ENCODE results near the gene SASH1. TPM values are rescaled to one million over a fixed set of nuclear protein-coding genes. Genes with fewer than 3 reads are reported as not detected.
"Not testable (repeated sequence)": the region's sequence is repeated elsewhere in the genome, so short reads cannot be mapped to it uniquely, and the experiment has no call there.

SASH1 gene
- total RNA-seq, 5 donors from 2014 or later (not counting 1 experiment from before 2014, with no cell fraction given), result 0.26 to 5.5 (median 0.95) TPM

- H3K9me3 ChIP-seq, result no peaks in the 10 kb centered on the region
- no peak overlapping the region for H3K27ac Mint-ChIP-seq
- H3K4me1 Mint-ChIP-seq, result peaks cover 0 to 10% (median 4%) of the 10 kb centered on the region in 3 donors
- ChIA-PET POLR2A (no interaction called here), CTCF (no interaction called here)
- H3K9me3 Mint-ChIP-seq, result no peaks in the 10 kb centered on the region
- DNase-seq (no peak), ATAC-seq (replicated peaks in 1 of 4) (no peak)
- no peak overlapping the region for H3K27ac ChIP-seq (ENCODE audit: low read length)
- H3K4me1 ChIP-seq (ENCODE audit: control insufficient read depth in 1 of 2, extremely low read depth in 1 of 2, insufficient read depth in 2 of 2, low read length in 2 of 2), result peaks cover 2 to 11% of the 10 kb centered on the region in 2 experiments
- H3K4me3 ChIP-seq (ENCODE audit: control insufficient read depth in 1 of 2, extremely low read depth in 1 of 2, low read length in 1 of 2), result no peak overlapping the region
- H3K36me3 Mint-ChIP-seq, result no peaks in the 10 kb centered on the region
- no CpG with 5 or more reads among the region's 2 CpGs for WGBS (ENCODE audit: insufficient coverage)
- peaks cover 2 to 9% of the 10 kb centered on the region in 2 experiments for H3K27me3 ChIP-seq (replicated peaks in 1 of 2; ENCODE audit: control insufficient read depth in 2 of 2, extremely low read depth in 1 of 2, insufficient read depth in 2 of 2, low read length in 1 of 2)
- H3K4me3 Mint-ChIP-seq, result no peak overlapping the region
- H3K27me3 Mint-ChIP-seq, result peaks cover 15 to 21% of the 10 kb centered on the region in 2 donors
- H3K36me3 ChIP-seq (ENCODE audit: control insufficient read depth in 2 of 2, extremely low read depth in 1 of 2, insufficient read depth in 1 of 2, low read length in 1 of 2), result no peaks in the 10 kb centered on the region
Measured at GRCh38 chr6:148370176-148370575, 27.5 kb downstream of the SASH1 start.

GRCh38 chr6:148374040-148374774 is 31.6 kb downstream of the SASH1 start:
- no peak for DNase-seq
- no peak for ATAC-seq (replicated peaks in 1 of 4)
- POLR2A ChIA-PET, result no interaction called here

GRCh38 chr6:148375401-148375800 is 32.8 kb downstream of the SASH1 start:
- Histone ChIP-seq H3K36me3 (ENCODE audit: control insufficient read depth in 2 of 2, extremely low read depth in 1 of 2, insufficient read depth in 1 of 2, low read length in 1 of 2) (no peaks in the 10 kb centered on the region), H3K27me3 (replicated peaks in 1 of 2; ENCODE audit: control insufficient read depth in 2 of 2, extremely low read depth in 1 of 2, insufficient read depth in 2 of 2, low read length in 1 of 2) (peaks cover 2% of the 10 kb centered on the region in 2 experiments), H3K4me3 (ENCODE audit: control insufficient read depth in 1 of 2, extremely low read depth in 1 of 2, low read length in 1 of 2) (no peak overlapping the region), H3K4me1 (ENCODE audit: control insufficient read depth in 1 of 2, extremely low read depth in 1 of 2, insufficient read depth in 2 of 2, low read length in 2 of 2) (no peaks in the 10 kb centered on the region), H3K9me3 (no peaks in the 10 kb centered on the region), H3K27ac (ENCODE audit: low read length) (no peak overlapping the region)
- Mint-ChIP-seq H3K4me1 (no peaks in the 10 kb centered on the region), H3K9me3 (peaks cover 2 to 4% (median 3%) of the 10 kb centered on the region in 3 donors), H3K4me3 (no peak overlapping the region), H3K27me3 (peaks cover 0 to 7% of the 10 kb centered on the region in 2 donors), H3K36me3 (no peaks in the 10 kb centered on the region), H3K27ac (no peak overlapping the region)
- CTCF ChIA-PET, result no interaction called here
- POLR2A ChIA-PET, result no interaction called here
- WGBS (ENCODE audit: insufficient coverage), result no CpG with 5 or more reads among the region's 5 CpGs
- ATAC-seq (replicated peaks in 1 of 4) (no peak), DNase-seq (no peak)

More at GRCh38 chr6:148374040-148374774, 31.6 kb downstream of the SASH1 start:
- Mint-ChIP-seq H3K4me3 (no peak overlapping the region), H3K36me3 (no peaks in the 10 kb centered on the region), H3K27ac (no peak overlapping the region), H3K4me1 (no peaks in the 10 kb centered on the region), H3K27me3 (peaks cover under 1 to 3% of the 10 kb centered on the region in 2 donors), H3K9me3 (peaks cover 2 to 3% (median 2%) of the 10 kb centered on the region in 3 donors)
- Histone ChIP-seq H3K4me1 (ENCODE audit: control insufficient read depth in 1 of 2, extremely low read depth in 1 of 2, insufficient read depth in 2 of 2, low read length in 2 of 2) (no peaks in the 10 kb centered on the region), H3K27me3 (replicated peaks in 1 of 2; ENCODE audit: control insufficient read depth in 2 of 2, extremely low read depth in 1 of 2, insufficient read depth in 2 of 2, low read length in 1 of 2) (peaks cover 2% of the 10 kb centered on the region in 2 experiments), H3K36me3 (ENCODE audit: control insufficient read depth in 2 of 2, extremely low read depth in 1 of 2, insufficient read depth in 1 of 2, low read length in 1 of 2) (no peaks in the 10 kb centered on the region), H3K4me3 (ENCODE audit: control insufficient read depth in 1 of 2, extremely low read depth in 1 of 2, low read length in 1 of 2) (no peak overlapping the region), H3K9me3 (no peaks in the 10 kb centered on the region), H3K27ac (ENCODE audit: low read length) (no peak overlapping the region)
- WGBS (ENCODE audit: insufficient coverage), result no CpG with 5 or more reads among the region's 5 CpGs
- CTCF ChIA-PET, result no interaction called here

- H3K27me3 Mint-ChIP-seq, result peaks cover 3 to 10% of the 10 kb centered on the region in 2 donors
- no peak overlapping the region for H3K27ac ChIP-seq (ENCODE audit: low read length)
- DNase-seq, result no peak
- H3K27ac Mint-ChIP-seq, result no peak overlapping the region
- no peak overlapping the region for H3K4me3 Mint-ChIP-seq
- ChIA-PET CTCF (interaction anchor here in 1 of 2 donors (0.7 kb wide), 1 partner anchor 1990 kb away, joined by 3 read pairs; no protein-coding TSS in a partner anchor), POLR2A (no interaction called here)
- no peaks in the 10 kb centered on the region for H3K4me1 ChIP-seq (ENCODE audit: control insufficient read depth in 1 of 2, extremely low read depth in 1 of 2, insufficient read depth in 2 of 2, low read length in 2 of 2)
- no peak overlapping the region for H3K4me3 ChIP-seq (ENCODE audit: control insufficient read depth in 1 of 2, extremely low read depth in 1 of 2, low read length in 1 of 2)
- ATAC-seq (replicated peaks in 1 of 4), result no peak
- H3K36me3 Mint-ChIP-seq, result no peaks in the 10 kb centered on the region
- no peaks in the 10 kb centered on the region for H3K9me3 ChIP-seq
- WGBS (ENCODE audit: insufficient coverage), result no CpG with 5 or more reads among the region's 5 CpGs
- no peaks in the 10 kb centered on the region for H3K4me1 Mint-ChIP-seq
- no peaks in the 10 kb centered on the region for H3K27me3 ChIP-seq (replicated peaks in 1 of 2; ENCODE audit: control insufficient read depth in 2 of 2, extremely low read depth in 1 of 2, insufficient read depth in 2 of 2, low read length in 1 of 2)
- peaks cover 2 to 4% (median 3%) of the 10 kb centered on the region in 3 donors for H3K9me3 Mint-ChIP-seq
- H3K36me3 ChIP-seq (ENCODE audit: control insufficient read depth in 2 of 2, extremely low read depth in 1 of 2, insufficient read depth in 1 of 2, low read length in 1 of 2), result no peaks in the 10 kb centered on the region
Measured at GRCh38 chr6:148379481-148379880, 36.8 kb downstream of the SASH1 start.

GRCh38 chr6:148379966-148380713 is 37.5 kb downstream of the SASH1 start:
- peaks cover 2 to 4% (median 3%) of the 10 kb centered on the region in 3 donors for H3K9me3 Mint-ChIP-seq
- Histone ChIP-seq H3K36me3 (ENCODE audit: control insufficient read depth in 2 of 2, extremely low read depth in 1 of 2, insufficient read depth in 1 of 2, low read length in 1 of 2) (no peaks in the 10 kb centered on the region), H3K27ac (ENCODE audit: low read length) (no peak overlapping the region), H3K4me1 (ENCODE audit: control insufficient read depth in 1 of 2, extremely low read depth in 1 of 2, insufficient read depth in 2 of 2, low read length in 2 of 2) (no peaks in the 10 kb centered on the region), H3K9me3 (no peaks in the 10 kb centered on the region), H3K4me3 (ENCODE audit: control insufficient read depth in 1 of 2, extremely low read depth in 1 of 2, low read length in 1 of 2) (no peak overlapping the region), H3K27me3 (replicated peaks in 1 of 2; ENCODE audit: control insufficient read depth in 2 of 2, extremely low read depth in 1 of 2, insufficient read depth in 2 of 2, low read length in 1 of 2) (no peaks in the 10 kb centered on the region)
- H3K27me3 Mint-ChIP-seq, result peaks cover 3 to 10% of the 10 kb centered on the region in 2 donors
- ATAC-seq (replicated peaks in 1 of 4), result no peak
- H3K4me3 Mint-ChIP-seq, result no peak overlapping the region
- ChIA-PET CTCF (interaction anchor here in 1 of 2 donors (0.7 kb wide), 1 partner anchor 1990 kb away, joined by 3 read pairs; no protein-coding TSS in a partner anchor), POLR2A (no interaction called here)
- no peaks in the 10 kb centered on the region for H3K36me3 Mint-ChIP-seq
- H3K4me1 Mint-ChIP-seq, result no peaks in the 10 kb centered on the region
- 92% methylated on average over 9 of the region's 11 CpGs for WGBS (ENCODE audit: insufficient coverage)
- H3K27ac Mint-ChIP-seq, result no peak overlapping the region
- no peak for DNase-seq

- H3K27me3 ChIP-seq (replicated peaks in 1 of 2; ENCODE audit: control insufficient read depth in 2 of 2, extremely low read depth in 1 of 2, insufficient read depth in 2 of 2, low read length in 1 of 2); H3K27ac ChIP-seq (ENCODE audit: low read length): not testable (repeated sequence)
Measured at GRCh38 chr6:148382051-148382450, 39.4 kb downstream of the SASH1 start.

More at GRCh38 chr6:148382051-148382450, 39.4 kb downstream of the SASH1 start:
- WGBS (ENCODE audit: insufficient coverage), result 90% methylated on average over 8 of the region's 9 CpGs
- H3K4me3 ChIP-seq (ENCODE audit: control insufficient read depth in 1 of 2, extremely low read depth in 1 of 2, low read length in 1 of 2); CTCF ChIA-PET; H3K4me1 ChIP-seq (ENCODE audit: control insufficient read depth in 1 of 2, extremely low read depth in 1 of 2, insufficient read depth in 2 of 2, low read length in 2 of 2); H3K27ac Mint-ChIP-seq; H3K36me3 ChIP-seq (ENCODE audit: control insufficient read depth in 2 of 2, extremely low read depth in 1 of 2, insufficient read depth in 1 of 2, low read length in 1 of 2); ATAC-seq (replicated peaks in 1 of 4); H3K4me1 Mint-ChIP-seq; DNase-seq; H3K36me3 Mint-ChIP-seq; H3K9me3 Mint-ChIP-seq; H3K4me3 Mint-ChIP-seq; H3K9me3 ChIP-seq; POLR2A ChIA-PET; H3K27me3 Mint-ChIP-seq: not testable (repeated sequence)

All from T-cell (primary cell).